CD14-positive monocyte (primary cell): ENCODE results near the gene DSTYK. TPM values are rescaled to one million over a fixed set of nuclear protein-coding genes. Genes with fewer than 3 reads are reported as not detected.

Source experiments
- DNase-seq, 3 donors: peaks; one replicate each; pipeline ENCODE4 v3.0.0-alpha.2; 2011 to 2022
- H2AFZ ChIP-seq: 2 replicates; pipeline ENCODE4 v1.6.0; 2012; ENCODE audit warnings: mild to moderate bottlenecking, low read depth, low read length, inconsistent platforms; ENCODE audit not compliant: insufficient read depth, poor library complexity, severe bottlenecking
- H3K27ac ChIP-seq, 2 donors: 1 replicate in 1 of 2; 2 replicates in 1 of 2; pipeline ENCODE4 v1.5.1; 2012 to 2013; ENCODE audit warnings: low read length in 2 of 2, control low read depth in 1 of 2, inconsistent platforms in 1 of 2, low read depth in 1 of 2, mild to moderate bottlenecking in 1 of 2
- H3K27me3 ChIP-seq, 2 donors: one replicate each; pipeline versions ENCODE4 v1.6.0 to v1.6.1; 2011 to 2013; ENCODE audit warnings: low read length in 2 of 2; ENCODE audit not compliant: control insufficient read depth in 2 of 2, insufficient read depth in 2 of 2
- H3K36me3 ChIP-seq, 2 donors: replicated peaks in 1 of 2; 1 replicate in 1 of 2; 2 replicates in 1 of 2; pipeline versions ENCODE4 v1.5.1 to v1.6.1; 2012 to 2013; ENCODE audit warnings: low read length in 2 of 2, control low read depth in 1 of 2, inconsistent platforms in 1 of 2, mild to moderate bottlenecking in 1 of 2; ENCODE audit not compliant: insufficient read depth in 2 of 2, control insufficient read depth in 1 of 2
- H3K4me1 ChIP-seq, 2 donors: 1 replicate in 1 of 2; 2 replicates in 1 of 2; pipeline versions ENCODE4 v1.5.1 to v1.6.1; 2012 to 2013; ENCODE audit warnings: low read length in 2 of 2, control low read depth in 1 of 2, inconsistent platforms in 1 of 2, mild to moderate bottlenecking in 1 of 2, moderate library complexity in 1 of 2; ENCODE audit not compliant: insufficient read depth in 2 of 2, control insufficient read depth in 1 of 2
- H3K4me2 ChIP-seq: replicated peaks from 2 replicates; pipeline ENCODE3; 2012; ENCODE audit warnings: low read length, moderate library complexity, mild to moderate bottlenecking; ENCODE audit not compliant: poor library complexity, severe bottlenecking; ENCODE audit errors: extremely low read depth
- H3K4me3 ChIP-seq, 3 experiments: fragments of 200-600 bp in 1 of 3; sonication (generic) in 1 of 3; replicated peaks in 1 of 3; 1 replicate in 2 of 3; 2 replicates in 1 of 3; pipeline ENCODE4 v1.5.1; 2011 to 2013; ENCODE audit warnings: low read length in 3 of 3, mild to moderate bottlenecking in 3 of 3, control low read depth in 2 of 3, low read depth in 2 of 3, inconsistent platforms in 1 of 3, moderate library complexity in 1 of 3
- H3K79me2 ChIP-seq: 2 replicates; pipeline ENCODE4 v1.6.0; 2012; ENCODE audit warnings: mild to moderate bottlenecking, control low read depth, inconsistent platforms, low read length, moderate library complexity; ENCODE audit not compliant: insufficient read depth
- H3K9ac ChIP-seq: 2 replicates; pipeline ENCODE4 v1.6.0; 2017; ENCODE audit warnings: low read length, mild to moderate bottlenecking; ENCODE audit not compliant: insufficient read depth, poor library complexity, severe bottlenecking
- H3K9me3 ChIP-seq, 2 donors: replicated peaks in 1 of 2; 1 replicate in 1 of 2; 2 replicates in 1 of 2; pipeline versions ENCODE4 v1.5.1 to v1.6.1; 2012 to 2013; ENCODE audit warnings: low read length in 2 of 2, control low read depth in 1 of 2; ENCODE audit not compliant: control insufficient read depth in 1 of 2, insufficient read depth in 1 of 2
- H4K20me1 ChIP-seq: 2 replicates; pipeline ENCODE4 v1.6.0; 2012; ENCODE audit warnings: mild to moderate bottlenecking, low read length, control low read depth, moderate library complexity; ENCODE audit not compliant: insufficient read depth
- H3K27ac Mint-ChIP-seq, 7 donors: one replicate each; pipeline ENCODE4 v1.8.0; 2020; ENCODE audit warnings: mild to moderate bottlenecking in 7 of 7, mixed read lengths in 7 of 7, moderate library complexity in 6 of 7, inconsistent platforms in 2 of 7
- H3K27me3 Mint-ChIP-seq, 3 donors: one replicate each; pipeline ENCODE4 v1.8.0; 2021 to 2022; ENCODE audit warnings: low read depth in 3 of 3, mild to moderate bottlenecking in 3 of 3, mixed read lengths in 3 of 3, moderate library complexity in 3 of 3, inconsistent platforms in 1 of 3
- H3K36me3 Mint-ChIP-seq, 2 donors: one replicate each; pipeline ENCODE4 v1.8.0; 2020; ENCODE audit warnings: mixed read lengths in 2 of 2, inconsistent platforms in 1 of 2, mild to moderate bottlenecking in 1 of 2
- H3K4me1 Mint-ChIP-seq: one replicate; pipeline ENCODE4 v1.8.0; 2020; ENCODE audit warnings: mild to moderate bottlenecking, mixed read lengths
- H3K4me3 Mint-ChIP-seq, 2 donors: one replicate each; pipeline ENCODE4 v1.8.0; 2020; ENCODE audit warnings: mild to moderate bottlenecking in 2 of 2, mixed read lengths in 2 of 2, moderate library complexity in 1 of 2
- H3K9me3 Mint-ChIP-seq, 7 donors: one replicate each; pipeline ENCODE4 v1.8.0; 2020 to 2022; ENCODE audit warnings: mixed read lengths in 7 of 7, mild to moderate bottlenecking in 6 of 7, moderate library complexity in 6 of 7, inconsistent platforms in 2 of 7
- WGBS: methylation state at CpG from one replicate; pipeline ENCODE4 v1.1.5; 2013; ENCODE audit warnings: missing lambda C conversion rate; ENCODE audit not compliant: insufficient coverage; 5-methylcytosine and 5-hydroxymethylcytosine counted together
- intact Hi-C, 2 donors: fragments of 100-400 bp; cut with micrococcal nuclease; formaldehyde crosslinking; loops; one replicate each; pipeline versions ENCODE4 v1.15.0 to v1.15.1; 2023
- polyA plus RNA-seq, 3 donors: library from polyadenylated mRNA; depleted of rRNA in 1 of 3; unstranded in 2 of 3; stranded (reverse) in 1 of 3; fragments of 300-500 nt in 2 of 3; fragments of >200 nt in 1 of 3; fragmentation: Illumina TruSeq in 2 of 3; gene quantifications; 1 replicate in 2 of 3; 2 replicates in 1 of 3; pipeline ENCODE4 v1.2.3, GENCODE V29; 2012 to 2021
- TF ChIP-seq, protein P1 (sequence below): fragments of 200-600 bp; IDR thresholded peaks from one replicate; pipeline ENCODE4 v1.8.0; 2022; ENCODE audit warnings: antibody characterized with exemption, mild to moderate bottlenecking

Gene DSTYK
- polyA plus RNA-seq, 3 donors: 2.9 to 6.5 (median 3.8) TPM

DNA sequence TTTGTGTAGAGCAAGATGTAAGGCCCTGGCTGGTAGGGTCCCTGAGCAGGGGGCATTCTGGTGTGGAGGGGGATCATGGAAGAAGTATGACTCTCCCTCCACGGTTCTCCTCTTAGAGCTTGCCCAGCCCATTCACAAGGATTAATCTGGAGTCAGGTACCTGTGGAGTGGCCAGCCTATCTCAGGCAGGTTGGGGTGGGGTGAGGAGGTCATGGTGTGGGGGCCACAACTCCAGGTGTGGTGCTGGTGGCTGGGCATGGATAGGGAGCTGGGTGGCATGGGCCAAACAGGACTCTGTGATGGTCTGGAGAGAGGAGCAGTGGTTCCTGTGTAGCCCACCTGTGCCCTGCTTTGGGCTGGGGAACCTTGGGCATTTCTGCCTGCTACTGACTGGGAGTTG, 48.5 kb upstream of the DSTYK start:
- no CpG with 5 or more reads among the region's 1 CpG for WGBS
- Histone ChIP-seq H3K9me3 (no peaks in the 10 kb centered on the region), H3K4me1 (peaks cover 28 to 39% of the 10 kb centered on the region in 2 donors), H4K20me1 (no peaks in the 10 kb centered on the region), H3K4me2 (no peak overlapping the region), H3K4me3 (no peak overlapping the region), H2AFZ (no peak overlapping the region), H3K27me3 (peaks cover 0 to 3% of the 10 kb centered on the region in 2 donors), H3K9ac (no peak overlapping the region), H3K79me2 (no peaks in the 10 kb centered on the region), H3K27ac (no peak overlapping the region), H3K36me3 (no peaks in the 10 kb centered on the region)
- no peaks in the 10 kb centered on the region for H3K9me3 Mint-ChIP-seq
- H3K4me1 Mint-ChIP-seq: peaks cover 37% of the 10 kb centered on the region
- TF ChIP-seq, protein P1, sequence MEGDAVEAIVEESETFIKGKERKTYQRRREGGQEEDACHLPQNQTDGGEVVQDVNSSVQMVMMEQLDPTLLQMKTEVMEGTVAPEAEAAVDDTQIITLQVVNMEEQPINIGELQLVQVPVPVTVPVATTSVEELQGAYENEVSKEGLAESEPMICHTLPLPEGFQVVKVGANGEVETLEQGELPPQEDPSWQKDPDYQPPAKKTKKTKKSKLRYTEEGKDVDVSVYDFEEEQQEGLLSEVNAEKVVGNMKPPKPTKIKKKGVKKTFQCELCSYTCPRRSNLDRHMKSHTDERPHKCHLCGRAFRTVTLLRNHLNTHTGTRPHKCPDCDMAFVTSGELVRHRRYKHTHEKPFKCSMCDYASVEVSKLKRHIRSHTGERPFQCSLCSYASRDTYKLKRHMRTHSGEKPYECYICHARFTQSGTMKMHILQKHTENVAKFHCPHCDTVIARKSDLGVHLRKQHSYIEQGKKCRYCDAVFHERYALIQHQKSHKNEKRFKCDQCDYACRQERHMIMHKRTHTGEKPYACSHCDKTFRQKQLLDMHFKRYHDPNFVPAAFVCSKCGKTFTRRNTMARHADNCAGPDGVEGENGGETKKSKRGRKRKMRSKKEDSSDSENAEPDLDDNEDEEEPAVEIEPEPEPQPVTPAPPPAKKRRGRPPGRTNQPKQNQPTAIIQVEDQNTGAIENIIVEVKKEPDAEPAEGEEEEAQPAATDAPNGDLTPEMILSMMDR: no peak
- H3K27me3 Mint-ChIP-seq: peaks cover 17 to 26% (median 17%) of the 10 kb centered on the region in 3 donors
- peak overlapping the region in 3 of 7 donors; percentile 47 to 73 (median 64) for H3K27ac Mint-ChIP-seq
- intact Hi-C loops: loop anchor here (5.0 to 10.0 kb wide), 3 partner anchors 135 to 273 kb away; partner anchors contain the start of gene RBBP5 (in 2 of the 2)
- no peak overlapping the region for H3K4me3 Mint-ChIP-seq
- no peaks in the 10 kb centered on the region for H3K36me3 Mint-ChIP-seq
- no peak for DNase-seq

DNA sequence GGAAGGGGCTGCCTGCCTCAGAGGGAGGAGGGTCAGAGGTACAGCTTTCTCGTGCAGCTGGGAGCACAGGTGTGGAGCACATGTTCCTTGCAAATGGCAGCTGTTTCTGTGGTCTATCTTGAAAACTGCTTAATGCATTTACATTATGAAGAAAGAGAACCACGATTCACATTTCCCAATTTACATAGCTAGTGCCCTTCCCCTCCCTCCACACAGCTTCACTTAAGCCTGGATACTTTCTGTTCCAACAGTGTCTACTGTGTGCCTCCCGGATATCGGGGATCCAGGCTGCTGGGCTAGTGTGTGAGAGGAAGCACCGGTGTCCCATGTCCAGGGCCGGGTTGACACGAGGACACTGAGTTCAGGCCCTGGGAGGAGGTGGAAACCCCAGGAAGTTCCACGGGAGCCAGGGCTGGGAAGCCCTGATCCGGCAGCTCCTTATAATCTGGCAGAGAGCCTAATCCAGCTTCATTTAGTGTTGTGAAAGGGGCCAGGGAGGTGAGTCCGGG, 47.9 kb upstream of the DSTYK start:
- Mint-ChIP-seq H3K9me3 (no peaks in the 10 kb centered on the region), H3K4me1 (peaks cover 37% of the 10 kb centered on the region), H3K27me3 (peaks cover 15 to 26% (median 16%) of the 10 kb centered on the region in 3 donors), H3K27ac (peak overlapping the region in 1 of 7 donors; percentile 64), H3K36me3 (no peaks in the 10 kb centered on the region), H3K4me3 (no peak overlapping the region)
- TF ChIP-seq, protein P1: no peak
- Histone ChIP-seq H3K36me3 (no peaks in the 10 kb centered on the region), H3K9ac (no peak overlapping the region), H3K27me3 (peaks cover 0 to 3% of the 10 kb centered on the region in 2 donors), H3K79me2 (no peaks in the 10 kb centered on the region), H3K4me3 (no peak overlapping the region), H3K27ac (no peak overlapping the region), H3K9me3 (no peaks in the 10 kb centered on the region), H2AFZ (no peak overlapping the region), H3K4me1 (peaks cover 28 to 39% of the 10 kb centered on the region in 2 donors), H4K20me1 (no peaks in the 10 kb centered on the region), H3K4me2 (no peak overlapping the region)
- intact Hi-C loops: loop anchor here (5.0 to 10.0 kb wide), 3 partner anchors 135 to 272 kb away; partner anchors contain the start of gene RBBP5 (in 2 of the 2)
- 83% methylated on average over 7 of the region's 10 CpGs for WGBS
- DNase-seq: no peak
